HEK293 (cell line): ENCODE data around the gene CENPB.

ENCODE experiments used
- CTCF ChIA-PET: fragments of 350-600 bp; formaldehyde crosslinking; extraction: SDS; loops from one replicate; lab custom pipeline; 2021; ENCODE audit warnings: antibody characterized with exemption; lab: Yijun Ruan, JAX
- POLR2A ChIA-PET: fragments of 300-600 bp; formaldehyde crosslinking; extraction: SDS; loops from one replicate; lab custom pipeline; 2020; ENCODE audit warnings: antibody characterized with exemption, inconsistent platforms; lab: Yijun Ruan, JAX
- H3K27ac ChIP-seq: fragments of 200-500 bp; sonication (Bioruptor generic); 2 replicates; pipeline ENCODE4 v1.5.1; 2014; ENCODE audit warnings: low read depth, low read length, control low read depth, inconsistent platforms; ENCODE audit errors: extremely low read depth
- H3K36me3 ChIP-seq, 2 experiments: fragments of 200-500 bp in 1 of 2; sonication (Bioruptor generic) in 1 of 2; 1 replicate in 1 of 2; 2 replicates in 1 of 2; pipeline ENCODE4 v1.5.1; 2014 to 2017; ENCODE audit warnings: inconsistent platforms in 2 of 2, low read length in 2 of 2; ENCODE audit not compliant: control insufficient read depth in 2 of 2, insufficient read depth in 1 of 2
- H3K4me1 ChIP-seq: fragments of 200-500 bp; sonication (Bioruptor generic); 2 replicates; pipeline ENCODE4 v1.5.1; 2014; ENCODE audit warnings: mild to moderate bottlenecking, low read length, inconsistent platforms; ENCODE audit not compliant: control insufficient read depth, insufficient read depth
- H3K4me3 ChIP-seq: 2 replicates; pipeline ENCODE4 v1.5.1; 2011; ENCODE audit warnings: low read depth, mild to moderate bottlenecking, control low read depth, low read length, moderate library complexity
- H3K9me3 ChIP-seq: fragments of 200-500 bp; sonication (Bioruptor generic); 2 replicates; pipeline ENCODE4 v1.5.1; 2014; ENCODE audit warnings: low read depth, low read length, inconsistent platforms; ENCODE audit not compliant: control insufficient read depth, insufficient read depth
- PBX3 ChIP-seq: sonication (generic); formaldehyde crosslinking; IDR thresholded peaks from 2 replicates; pipeline ENCODE4 v1.8.1; 2022; ENCODE audit warnings: mild to moderate bottlenecking, moderate library complexity, missing genetic modification reagents
- ZBTB10 ChIP-seq: fragments of 450-650 bp; formaldehyde crosslinking; IDR thresholded peaks from 2 replicates; pipeline ENCODE4 v1.5.1; 2016; ENCODE audit warnings: missing biosample characterization, missing genetic modification characterization
- ZBTB44 ChIP-seq: fragments of 450-650 bp; IDR thresholded peaks from 2 replicates; pipeline ENCODE4 v1.5.1; 2018; ENCODE audit warnings: missing biosample characterization, mild to moderate bottlenecking, missing genetic modification characterization
- ZBTB49 ChIP-seq: fragments of 450-650 bp; formaldehyde crosslinking; IDR thresholded peaks from 2 replicates; pipeline ENCODE4 v1.5.1; 2016; ENCODE audit warnings: missing biosample characterization, missing genetic modification characterization, low read depth
- ZEB2 ChIP-seq: fragments of 450-650 bp; formaldehyde crosslinking; IDR thresholded peaks from 2 replicates; pipeline ENCODE4 v1.5.1; 2016; ENCODE audit warnings: missing biosample characterization, missing genetic modification characterization
- ZNF155 ChIP-seq: fragments of 450-650 bp; formaldehyde crosslinking; IDR thresholded peaks from 2 replicates; pipeline ENCODE4 v1.5.1; 2016; ENCODE audit warnings: missing biosample characterization, missing genetic modification characterization
- ZNF175 ChIP-seq: fragments of 450-650 bp; formaldehyde crosslinking; IDR thresholded peaks from 2 replicates; pipeline ENCODE4 v1.5.1; 2016; ENCODE audit warnings: missing biosample characterization, missing genetic modification characterization
- ZNF18 ChIP-seq: fragments of 450-650 bp; formaldehyde crosslinking; IDR thresholded peaks from 2 replicates; pipeline ENCODE4 v1.5.1; 2016; ENCODE audit warnings: missing biosample characterization, missing genetic modification characterization
- ZNF274 ChIP-seq, 2 experiments: fragments of 200-500 bp in 1 of 2; fragments of 450-650 bp in 1 of 2; sonication (Bioruptor generic) in 1 of 2; formaldehyde crosslinking in 1 of 2; IDR thresholded peaks; 2 replicates each; pipeline versions ENCODE4 v1.5.1 to v1.6.1; 2014 to 2016; ENCODE audit warnings: borderline replicate concordance in 1 of 2, inconsistent platforms in 1 of 2, low read length in 1 of 2, missing biosample characterization in 1 of 2, missing genetic modification characterization in 1 of 2
- ZNF280D ChIP-seq: fragments of 450-650 bp; formaldehyde crosslinking; IDR thresholded peaks from 2 replicates; pipeline ENCODE4 v1.5.1; 2016; ENCODE audit warnings: missing biosample characterization, missing genetic modification characterization
- ZNF341 ChIP-seq: fragments of 450-650 bp; formaldehyde crosslinking; IDR thresholded peaks from 2 replicates; pipeline ENCODE4; 2016; ENCODE audit warnings: low read depth, missing biosample characterization, missing genetic modification characterization
- ZNF501 ChIP-seq: fragments of 450-650 bp; formaldehyde crosslinking; IDR thresholded peaks from 2 replicates; pipeline ENCODE4 v1.5.1; 2016; ENCODE audit warnings: missing biosample characterization, missing genetic modification characterization
- ZNF558 ChIP-seq: fragments of 450-650 bp; formaldehyde crosslinking; IDR thresholded peaks from 2 replicates; pipeline ENCODE4 v1.5.1; 2016; ENCODE audit warnings: missing biosample characterization, missing genetic modification characterization
- ZNF560 ChIP-seq: fragments of 450-650 bp; formaldehyde crosslinking; IDR thresholded peaks from 2 replicates; pipeline ENCODE4 v1.5.1; 2017; ENCODE audit warnings: missing biosample characterization, missing genetic modification characterization, borderline replicate concordance
- ZNF600 ChIP-seq: fragments of 450-650 bp; formaldehyde crosslinking; IDR thresholded peaks from 2 replicates; pipeline ENCODE4 v1.5.1; 2016; ENCODE audit warnings: missing biosample characterization, missing genetic modification characterization
- ZNF624 ChIP-seq: fragments of 450-650 bp; formaldehyde crosslinking; IDR thresholded peaks from 2 replicates; pipeline ENCODE4 v1.5.1; 2017; ENCODE audit warnings: missing biosample characterization, missing genetic modification characterization
- ZNF701 ChIP-seq: fragments of 450-650 bp; formaldehyde crosslinking; IDR thresholded peaks from 2 replicates; pipeline ENCODE4 v1.5.1; 2016; ENCODE audit warnings: missing biosample characterization, missing genetic modification characterization
- ZNF777 ChIP-seq: fragments of 450-650 bp; formaldehyde crosslinking; IDR thresholded peaks from 2 replicates; pipeline ENCODE4 v1.5.1; 2017; ENCODE audit warnings: missing biosample characterization, missing genetic modification characterization, borderline replicate concordance
- ZNF785 ChIP-seq: fragments of 450-650 bp; formaldehyde crosslinking; IDR thresholded peaks from 2 replicates; pipeline ENCODE4 v1.5.1; 2016; ENCODE audit warnings: missing biosample characterization, missing genetic modification characterization

The CENPB gene

GRCh38 chr20:3755814-3756480, 30.6 kb downstream of the CENPB start:
- ChIA-PET POLR2A (interaction anchor here (1.0 to 1.7 kb wide), 2 partner anchors 12 kb away, joined by 3 to 9 read pairs; partner anchors contain the start of gene ADISSP), CTCF (interaction anchor here (0.6 to 9.8 kb wide), 8 partner anchors 9 to 316 kb away, joined by 3 to 133 read pairs (median 10); partner anchors contain the start of genes ADISSP, AP5S1 and SPEF1)
- Histone ChIP-seq H3K4me1 (peaks cover 4% of the 10 kb centered on the region; the same call in 1 of the 2 replicates), H3K9me3 (no peaks in the 10 kb centered on the region), H3K36me3 (peaks cover 0 to 61% of the 10 kb centered on the region in 2 experiments; a peak in 2 of 3 replicates), H3K4me3 (no peak overlapping the region), H3K27ac (no peak overlapping the region)
- no peak for TF ChIP-seq ZNF701
- no peak for TF ChIP-seq PBX3 (CRISPR knock-in tag)
- TF ChIP-seq ZNF560 (tag by site-specific recombination), result no peak
- TF ChIP-seq ZBTB10 (tag by site-specific recombination), result no peak
- TF ChIP-seq ZEB2 (tag by site-specific recombination), result no peak
- TF ChIP-seq ZNF341 (tag by site-specific recombination), result no peak
- no peak for TF ChIP-seq ZNF624 (tag by site-specific recombination)
- no peak for TF ChIP-seq ZNF785 (tag by site-specific recombination)
- TF ChIP-seq ZNF777 (tag by site-specific recombination), result no peak
- TF ChIP-seq ZBTB44 (tag by site-specific recombination), result no peak
- TF ChIP-seq ZNF600 (tag by site-specific recombination), result no peak

- ChIA-PET CTCF (interaction anchor here (0.6 to 9.8 kb wide), 6 partner anchors 10 to 317 kb away, joined by 3 to 133 read pairs (median 10); partner anchors contain the start of genes ADISSP, AP5S1 and SPEF1), POLR2A (interaction anchor here (0.9 to 1.0 kb wide), 4 partner anchors 11 to 26 kb away, joined by 3 to 4 read pairs (median 3); partner anchors contain the start of genes ADISSP and SPEF1)
- peaks cover 0 to 62% of the 10 kb centered on the region in 2 experiments; a peak in 2 of 3 replicates for H3K36me3 ChIP-seq
- TF ChIP-seq ZNF280D (tag by site-specific recombination) (no peak), ZNF600 (tag by site-specific recombination) (no peak), ZNF558 (no peak), ZNF155 (tag by site-specific recombination) (no peak), ZBTB49 (tag by site-specific recombination) (no peak), ZNF274 (IDR thresholded peaks at IDR 0.05; ENCODE audit: low read length) (no peak), ZNF274 (tag by site-specific recombination; IDR thresholded peaks at IDR 0.05; ENCODE audit: borderline replicate concordance) (no peak), ZNF18 (tag by site-specific recombination) (no peak), ZNF501 (tag by site-specific recombination) (no peak), ZNF341 (tag by site-specific recombination) (no peak), ZNF175 (tag by site-specific recombination) (no peak)
Observed at GRCh38 chr20:3755269-3755668, 31.3 kb downstream of the CENPB start.

More at GRCh38 chr20:3755269-3755668, 31.3 kb downstream of the CENPB start:
- H3K4me1 ChIP-seq, result peaks cover 4% of the 10 kb centered on the region; the same call in 1 of the 2 replicates
- H3K27ac ChIP-seq, result no peak overlapping the region
- no peaks in the 10 kb centered on the region for H3K9me3 ChIP-seq
- H3K4me3 ChIP-seq, result no peak overlapping the region
